Kidney (tissue), 14 donors: ENCODE data around the gene TMCO2. TPM values are rescaled to one million over a fixed set of nuclear protein-coding genes. Genes with fewer than 3 reads are reported as not detected.

Source experiments
- DNase-seq, 5 donors: peaks; one replicate each; pipeline ENCODE4 v3.0.0-alpha.2; 2013 to 2020
- FAIRE-seq: peaks from 2 replicates; lab custom pipeline; 2012; peaks lifted over from hg19 to GRCh38; lab: Jason Lieb, UNC
- H3K27ac ChIP-seq, 2 donors: one replicate each; pipeline ENCODE4 v1.7.0; 2013; ENCODE audit warnings: low read depth in 2 of 2, low read length in 2 of 2, inconsistent platforms in 1 of 2
- H3K27me3 ChIP-seq: one replicate; pipeline ENCODE4 v1.7.1; 2013; ENCODE audit warnings: low read length, inconsistent platforms; ENCODE audit not compliant: control insufficient read depth, insufficient read depth
- H3K36me3 ChIP-seq, 3 donors: one replicate each; pipeline versions ENCODE4 v1.7.0 to v1.7.1; 2013; ENCODE audit warnings: low read length in 3 of 3, control low read depth in 1 of 3, inconsistent platforms in 1 of 3; ENCODE audit not compliant: insufficient read depth in 3 of 3, control insufficient read depth in 2 of 3
- H3K4me1 ChIP-seq, 3 donors: one replicate each; pipeline versions ENCODE4 v1.7.0 to v1.7.1; 2013; ENCODE audit warnings: low read length in 3 of 3, inconsistent platforms in 1 of 3, low read depth in 1 of 3; ENCODE audit not compliant: control insufficient read depth in 2 of 3, insufficient read depth in 2 of 3
- H3K4me3 ChIP-seq, 3 donors: one replicate each; pipeline versions ENCODE4 v1.7.0 to v1.8.1; 2013; ENCODE audit warnings: low read length in 3 of 3, control low read depth in 1 of 3, inconsistent platforms in 1 of 3
- H3K9ac ChIP-seq, 3 donors: one replicate each; pipeline versions ENCODE4 v1.7.0 to v1.7.1; 2013; ENCODE audit warnings: low read length in 3 of 3, control low read depth in 1 of 3, inconsistent platforms in 1 of 3
- H3K9me3 ChIP-seq, 3 donors: one replicate each; pipeline versions ENCODE4 v1.7.0 to v1.7.1; 2013; ENCODE audit warnings: low read length in 3 of 3, control low read depth in 1 of 3, inconsistent platforms in 1 of 3; ENCODE audit not compliant: control insufficient read depth in 2 of 3, insufficient read depth in 1 of 3
- CTCF ChIP-seq: IDR thresholded peaks from 3 replicates; pipeline ENCODE4 v1.5.1; 2012; ENCODE audit warnings: mild to moderate bottlenecking, moderate library complexity, borderline replicate concordance; ENCODE audit not compliant: insufficient read depth; ENCODE audit errors: extremely low read depth
- intact Hi-C: fragments of 100-400 bp; cut with DNase I; formaldehyde crosslinking; loops from one replicate; pipeline ENCODE4 v1.11.1; 2022
- polyA plus RNA-seq: library from polyadenylated mRNA; stranded (reverse); fragments of 350-450 nt; fragmentation: Illumina TruSeq; extraction: RNeasy Lipid Tissue Mini Kit (QIAGEN cat#74804); gene quantifications from one replicate; pipeline ENCODE4 v1.2.3, GENCODE V29; 2014; ENCODE audit warnings: low read depth, low replicate concordance; ENCODE audit not compliant: insufficient read depth
- total RNA-seq: library from RNA; stranded (reverse); fragmentation: NEBNext Ultra II Directional; extraction: Animal tissue kit (Norgen Biotek cat#: 25700); gene quantifications from one replicate; pipeline ENCODE4 v1.2.1, GENCODE V29; 2021
- donor health status: control.
- donor health status: control.
- donor health status: control.
- donor health status: control.
- donor health status: control.
- donor health status: DM: yes; HTN: yes; CAD: no.
- donor health status: Normal renal cell carcinoma (clear cell type).

Gene TMCO2
- total and polyA plus RNA-seq, 2 donors from 2014 or later: not detected

- no peak overlapping the region for H3K4me3 ChIP-seq
- no peaks in the 10 kb centered on the region for H3K27me3 ChIP-seq
- H3K36me3 ChIP-seq: peaks cover 6 to 31% (median 9%) of the 10 kb centered on the region in 3 donors
- H3K27ac ChIP-seq: peak overlapping the region; percentile 9 to 36
- DNase-seq (no peak), FAIRE-seq (peak; percentile 44)
- intact Hi-C loops: no loop called here
- no peak overlapping the region for H3K9ac ChIP-seq
- H3K9me3 ChIP-seq: no peaks in the 10 kb centered on the region
- peaks cover 0 to 6% (median 4%) of the 10 kb centered on the region in 3 donors for H3K4me1 ChIP-seq
- TF ChIP-seq CTCF: no peak
Measured at GRCh38 chr1:40267767-40268187, 20.0 kb downstream of the TMCO2 start.

GRCh38 chr1:40268211-40268610 is 20.5 kb downstream of the TMCO2 start:
- no peak for DNase-seq
- FAIRE-seq: no peak
- Histone ChIP-seq H3K36me3 (peaks cover 3 to 26% (median 8%) of the 10 kb centered on the region in 3 donors), H3K4me1 (peaks cover 0 to 6% (median under 1%) of the 10 kb centered on the region in 3 donors), H3K9ac (peak overlapping the region in 1 of 3 donors; percentile 35), H3K27me3 (no peaks in the 10 kb centered on the region), H3K4me3 (no peak overlapping the region), H3K27ac (peak overlapping the region; percentile 9 to 36), H3K9me3 (no peaks in the 10 kb centered on the region)
- intact Hi-C loops: no loop called here
- no peak for TF ChIP-seq CTCF

- intact Hi-C loops: no loop called here
- no peak overlapping the region for H3K4me3 ChIP-seq
- FAIRE-seq: no peak
- DNase-seq: no peak
- peaks cover 0 to 12% (median 4%) of the 10 kb centered on the region in 3 donors for H3K4me1 ChIP-seq
- no peak overlapping the region for H3K27ac ChIP-seq
- TF ChIP-seq CTCF: no peak
- H3K27me3 ChIP-seq: no peaks in the 10 kb centered on the region
- no peaks in the 10 kb centered on the region for H3K9me3 ChIP-seq
- H3K36me3 ChIP-seq: peaks cover 3 to 25% (median 8%) of the 10 kb centered on the region in 3 donors
- no peak overlapping the region for H3K9ac ChIP-seq
Measured at GRCh38 chr1:40270152-40270834, 22.6 kb downstream of the TMCO2 start.
